ENCODE data around the gene ARID3B.
A peak's percentile ranks its signal among the peaks of the same experiment; 100 is the strongest.

The ARID3B gene

DNA sequence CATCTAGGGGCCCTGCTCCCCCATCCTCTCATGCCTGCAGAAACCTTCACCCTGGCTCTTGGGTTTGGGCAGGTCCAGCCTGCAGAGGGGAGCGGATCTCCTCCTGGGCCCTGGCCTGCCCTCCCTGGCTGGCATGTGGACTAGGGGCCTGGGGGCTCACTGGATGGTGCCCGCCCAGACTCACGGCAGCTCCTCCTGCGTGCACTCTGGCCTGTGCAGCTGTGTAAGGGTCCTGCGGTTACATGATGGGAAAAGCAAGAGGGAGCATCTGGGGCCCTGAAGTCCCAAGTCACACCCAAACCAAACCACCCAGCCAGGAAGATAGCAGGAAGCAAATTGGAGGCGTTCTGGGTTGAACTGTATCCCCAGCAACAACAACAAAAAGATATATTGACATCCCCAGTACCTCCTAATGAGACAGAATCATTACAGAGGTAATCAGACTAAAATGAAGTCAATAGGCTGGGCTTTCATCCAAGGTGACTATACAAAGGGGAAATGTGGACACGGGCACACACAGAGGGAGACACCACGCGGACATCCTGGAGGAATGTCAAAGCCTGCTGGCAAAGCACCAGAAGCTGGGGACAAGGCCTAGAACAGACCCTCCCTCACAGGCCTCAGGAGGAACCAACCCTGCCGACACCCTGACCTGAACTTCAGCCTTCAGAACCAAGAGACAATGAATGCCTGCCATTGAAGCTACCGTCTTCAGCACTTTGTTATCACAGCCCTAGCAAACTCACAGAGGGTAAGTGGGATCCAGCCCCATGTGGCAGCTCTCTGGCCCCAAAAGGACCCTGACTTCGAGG lies 64.2 kb downstream of the ARID3B start:
- no peak for DNase-seq (ENCODE audit: low spot score)

DNA sequence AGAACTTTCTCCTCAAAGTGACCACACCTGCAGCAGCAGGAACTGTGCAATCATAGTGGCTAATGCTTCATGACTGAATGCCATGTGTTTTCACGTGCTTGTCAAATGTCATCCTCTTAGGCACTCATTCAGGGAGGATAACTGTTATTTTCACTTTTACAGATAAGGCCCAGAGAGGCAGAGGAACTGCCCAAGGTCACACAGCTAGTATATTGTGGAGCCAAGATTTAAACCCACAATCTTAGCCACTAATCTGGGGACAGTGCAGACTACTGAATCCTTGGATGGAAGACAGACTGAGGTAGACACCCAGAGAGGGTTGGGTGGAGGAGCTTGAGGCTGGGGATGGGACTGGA lies 64.8 kb downstream of the ARID3B start:
- DNase-seq (ENCODE audit: low spot score): no peak

DNA sequence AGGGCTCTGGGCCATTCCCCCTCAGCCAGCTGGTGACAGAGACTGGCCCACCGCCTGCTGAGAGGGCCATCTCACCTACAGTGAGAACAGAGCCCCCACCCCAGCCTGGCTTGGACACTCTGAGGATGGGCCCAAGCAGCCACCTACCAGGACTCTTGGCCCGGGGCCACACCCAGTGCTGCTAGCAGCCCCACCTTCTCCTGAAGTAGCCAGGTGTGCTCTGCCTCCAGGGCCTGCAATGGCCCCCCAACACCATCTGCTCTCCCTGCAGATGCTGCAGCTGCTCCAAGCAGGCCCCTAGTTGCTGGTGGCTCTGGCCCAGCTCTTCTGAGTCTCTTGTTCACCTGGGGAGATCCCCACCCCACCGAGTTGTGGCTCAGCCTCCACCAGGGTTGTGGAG lies 67.8 kb downstream of the ARID3B start:
- DNase-seq (ENCODE audit: low spot score): no peak

DNA sequence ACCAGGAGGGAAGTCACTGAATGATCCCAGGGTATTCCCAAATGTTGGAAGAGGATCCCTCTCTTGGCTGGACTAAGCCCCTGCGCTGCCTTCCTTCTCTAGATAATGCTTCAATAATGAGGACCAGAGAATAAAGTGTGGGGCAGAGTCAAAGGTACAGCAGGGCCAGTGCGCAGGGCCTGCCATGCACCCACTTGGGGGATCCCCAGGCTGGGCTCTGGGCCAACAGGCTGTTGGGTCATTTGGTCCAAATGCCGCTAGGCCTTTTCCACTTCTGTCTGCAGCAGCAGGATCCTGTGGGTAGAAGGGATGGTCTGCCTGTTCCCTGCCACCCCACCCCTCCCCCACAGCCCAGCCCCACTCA lies 68.9 kb downstream of the ARID3B start:
- DNase-seq (ENCODE audit: low spot score): no peak

DNA sequence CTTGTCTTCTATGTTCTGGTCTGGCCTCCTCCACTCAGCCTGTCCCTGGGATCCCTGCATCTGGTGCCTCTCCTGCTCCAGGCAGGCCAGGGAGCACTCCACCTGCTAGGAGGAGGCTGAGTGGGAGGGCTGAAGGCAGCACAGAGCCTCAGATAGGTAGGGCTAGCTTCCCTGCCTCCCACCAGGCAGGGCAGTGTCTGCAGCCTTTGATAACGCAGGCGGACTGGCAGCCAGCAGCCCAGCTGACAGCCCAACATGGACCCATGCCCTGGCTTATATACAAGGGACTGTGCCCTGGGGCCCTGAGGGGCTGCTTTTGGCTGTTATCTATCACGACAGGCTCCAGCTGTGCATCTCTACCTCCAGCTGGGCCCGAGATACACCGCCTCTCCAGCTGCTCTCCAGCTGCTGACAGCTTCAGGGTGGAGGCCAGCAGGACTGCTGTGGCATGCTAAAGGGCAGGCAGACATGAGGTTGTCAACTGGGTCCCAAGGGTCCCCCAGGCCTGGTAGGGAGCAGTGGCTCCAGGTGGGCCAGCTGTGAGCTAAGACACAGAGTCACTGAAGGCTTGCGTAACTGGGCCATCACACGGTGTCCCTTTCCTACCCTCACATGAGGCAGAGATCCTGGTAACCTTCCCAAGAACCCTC lies 69.4 kb downstream of the ARID3B start:
- no peak for DNase-seq (ENCODE audit: low spot score)

DNA sequence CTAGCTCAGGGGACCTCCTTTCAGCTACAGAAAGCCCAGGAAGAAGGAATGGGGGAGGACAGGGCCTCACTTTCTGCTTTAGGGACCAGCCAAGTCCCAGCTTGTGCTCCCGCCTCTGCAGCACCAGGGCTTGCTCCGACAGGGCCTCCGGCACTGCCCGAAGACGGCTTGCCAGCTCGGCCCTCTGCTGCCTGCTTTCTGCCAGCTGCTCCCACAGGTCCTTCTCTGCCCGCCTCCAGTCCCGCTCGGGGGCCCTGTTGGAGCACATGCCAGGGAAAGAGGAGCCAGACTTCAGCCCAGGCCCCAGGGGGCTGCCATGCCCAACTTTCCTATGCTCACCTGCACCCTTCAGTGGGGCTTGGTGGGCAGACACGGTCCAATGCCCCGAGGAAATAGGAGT lies 70.3 kb downstream of the ARID3B start:
- no peak for DNase-seq (ENCODE audit: low spot score)

DNA sequence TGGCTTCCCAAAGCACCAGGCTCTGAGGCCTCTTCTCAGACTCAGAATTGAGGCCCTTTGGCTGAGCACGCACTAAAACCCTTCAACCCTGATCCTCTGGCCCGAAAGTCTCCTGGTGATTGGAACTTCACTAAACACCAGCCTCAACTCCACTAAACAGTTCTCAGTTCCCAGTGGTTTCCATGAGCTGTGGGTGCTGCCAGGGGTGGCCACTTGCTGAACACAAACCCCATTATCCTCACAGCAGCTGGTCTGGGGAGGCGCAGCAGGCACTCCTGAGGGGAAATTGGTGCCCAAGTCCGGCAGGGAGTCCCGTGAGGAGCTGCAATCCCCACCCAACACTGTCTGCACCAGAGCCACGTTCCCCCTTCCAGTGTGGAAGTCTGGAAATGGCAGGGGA lies 70.8 kb downstream of the ARID3B start:
- DNase-seq (ENCODE audit: low spot score): no peak

DNA sequence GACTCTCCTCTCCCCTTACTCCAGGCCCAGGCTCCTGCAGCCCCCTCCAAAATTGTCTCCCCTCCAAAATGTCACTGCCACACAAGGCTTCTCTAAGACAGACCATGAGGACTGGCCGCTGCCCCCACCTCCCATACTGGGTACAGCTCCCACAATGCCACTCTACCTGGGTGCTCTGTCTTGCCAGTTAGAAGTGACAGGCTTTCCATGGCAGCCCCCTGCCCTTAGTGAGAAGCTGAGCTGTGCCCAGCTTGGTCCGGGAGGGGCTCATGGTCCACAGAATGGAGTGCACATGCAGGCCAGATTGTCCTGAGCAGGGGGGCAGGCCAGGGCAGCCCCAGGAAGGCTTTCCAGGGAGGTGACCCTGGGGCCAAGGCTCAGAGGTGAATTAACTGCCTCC lies 71.7 kb downstream of the ARID3B start:
- DNase-seq (ENCODE audit: low spot score): no peak

DNA sequence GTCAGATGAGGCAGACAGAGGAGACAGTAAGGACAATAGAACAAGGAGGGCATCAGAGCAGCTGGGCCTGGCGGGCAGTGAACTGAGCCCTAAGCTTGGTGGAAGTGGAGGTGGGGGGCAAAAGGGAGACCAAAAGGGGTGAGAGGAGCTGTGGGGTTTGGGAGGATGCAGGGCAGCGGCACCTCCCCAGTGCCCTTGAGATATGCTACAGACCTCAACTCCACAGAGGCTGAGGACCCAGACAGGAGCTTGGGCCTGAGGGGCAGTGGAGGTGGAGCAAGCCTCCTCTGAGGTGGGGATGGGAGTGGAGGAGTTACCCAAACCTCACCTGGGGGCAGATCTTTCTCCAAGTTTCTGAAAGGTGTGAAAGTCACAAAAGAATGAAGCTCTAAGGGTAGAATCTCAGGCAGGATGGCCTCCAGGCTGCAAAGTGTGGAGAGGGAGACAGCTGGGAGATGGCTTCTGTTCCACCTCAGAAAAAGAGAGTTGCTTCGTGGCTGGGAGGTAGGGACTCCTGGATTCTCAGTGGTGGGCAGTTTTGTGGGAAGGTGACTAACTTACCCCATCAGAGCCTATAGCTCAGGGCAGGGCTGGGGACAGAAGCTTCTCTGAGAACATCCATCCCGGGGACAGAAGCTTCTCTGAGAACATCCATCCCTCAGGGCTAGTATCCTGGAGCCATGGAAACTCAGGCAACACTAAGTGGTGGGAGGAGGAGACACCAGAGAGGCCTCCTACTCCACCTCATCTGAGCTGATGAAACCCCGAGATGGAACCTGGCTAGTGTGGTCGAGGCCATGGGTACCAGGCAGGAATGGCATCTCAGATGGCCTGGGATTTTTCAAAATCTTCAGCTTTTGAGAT lies 72.3 kb downstream of the ARID3B start:
- DNase-seq (ENCODE audit: low spot score): no peak

DNA sequence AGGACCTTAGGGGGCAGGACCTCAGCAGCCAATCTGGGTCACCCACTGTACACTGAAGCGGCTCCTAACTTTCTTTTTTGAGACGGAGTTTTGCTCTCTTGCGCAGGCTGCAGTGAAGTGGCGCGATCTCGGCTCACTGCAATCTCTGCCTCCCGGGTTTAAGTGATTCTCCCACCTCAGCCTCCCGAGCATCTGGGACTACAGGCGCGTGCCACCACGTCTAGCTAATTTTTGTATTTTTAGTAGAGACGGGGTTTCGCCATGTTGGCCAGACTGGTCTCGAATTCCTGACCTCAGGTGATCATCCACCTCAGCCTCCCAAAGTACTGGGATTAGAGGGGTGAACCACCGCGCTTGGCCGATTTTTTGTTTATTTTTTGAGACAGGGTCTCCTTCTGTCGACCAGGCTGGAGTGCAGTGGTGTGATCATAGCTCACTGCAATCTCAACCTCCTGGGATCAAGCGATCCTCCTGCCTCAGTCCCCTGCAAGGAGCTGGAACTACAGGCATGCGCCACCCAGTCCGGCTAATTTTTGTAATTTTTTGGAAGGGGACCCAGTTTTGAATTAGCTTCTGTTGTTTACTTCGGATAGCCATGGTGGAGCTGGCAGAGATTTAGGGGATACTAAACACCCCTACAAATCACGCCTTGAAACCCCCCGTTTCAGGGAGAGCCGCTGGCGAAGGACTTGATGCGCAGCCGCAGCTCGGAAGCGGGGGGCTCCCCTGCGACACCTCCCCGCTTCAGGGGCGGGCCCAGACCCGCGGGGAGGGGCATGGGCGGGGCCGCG lies 73.1 kb downstream of the ARID3B start:
- DNase-seq (ENCODE audit: low spot score): no peak

DNA sequence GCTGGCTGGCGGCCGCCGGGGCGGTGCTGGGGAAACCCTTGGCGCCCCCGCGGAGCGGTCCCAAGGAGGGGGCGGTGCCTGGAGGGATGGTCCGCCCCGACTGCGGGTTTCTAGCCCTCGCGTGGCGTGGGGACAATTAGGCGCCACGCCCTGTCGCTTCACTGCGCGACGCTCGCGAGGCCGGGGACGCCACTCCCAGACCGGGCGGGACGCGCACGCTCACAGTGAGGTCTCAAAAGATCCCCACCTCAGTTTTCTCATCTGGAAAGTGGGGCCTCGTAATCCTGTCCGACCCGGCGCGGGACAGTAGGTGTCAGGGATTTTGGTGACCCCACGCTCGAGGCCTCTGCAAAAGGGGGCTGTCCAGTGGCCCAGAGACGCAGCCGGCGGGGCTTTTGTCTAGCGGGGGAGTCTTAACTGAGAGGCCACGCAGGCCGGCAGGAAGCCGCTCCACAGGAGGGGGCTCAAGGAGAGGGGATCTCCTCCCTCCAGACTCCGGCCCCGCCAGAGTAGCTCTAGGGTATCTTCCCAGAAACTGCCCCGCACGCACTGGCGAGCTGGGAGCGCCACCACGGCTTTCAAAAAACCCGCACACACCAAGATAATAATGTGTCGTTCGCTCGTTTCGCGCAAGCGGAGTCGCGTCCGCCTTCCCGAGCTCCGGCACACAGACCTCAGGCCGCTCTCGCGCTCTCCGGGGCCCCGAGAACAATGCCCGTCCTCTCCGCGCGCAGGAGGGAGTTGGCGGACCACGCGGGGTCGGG lies 73.9 kb downstream of the ARID3B start:
- peak; percentile 45 for DNase-seq (ENCODE audit: low spot score)

DNA sequence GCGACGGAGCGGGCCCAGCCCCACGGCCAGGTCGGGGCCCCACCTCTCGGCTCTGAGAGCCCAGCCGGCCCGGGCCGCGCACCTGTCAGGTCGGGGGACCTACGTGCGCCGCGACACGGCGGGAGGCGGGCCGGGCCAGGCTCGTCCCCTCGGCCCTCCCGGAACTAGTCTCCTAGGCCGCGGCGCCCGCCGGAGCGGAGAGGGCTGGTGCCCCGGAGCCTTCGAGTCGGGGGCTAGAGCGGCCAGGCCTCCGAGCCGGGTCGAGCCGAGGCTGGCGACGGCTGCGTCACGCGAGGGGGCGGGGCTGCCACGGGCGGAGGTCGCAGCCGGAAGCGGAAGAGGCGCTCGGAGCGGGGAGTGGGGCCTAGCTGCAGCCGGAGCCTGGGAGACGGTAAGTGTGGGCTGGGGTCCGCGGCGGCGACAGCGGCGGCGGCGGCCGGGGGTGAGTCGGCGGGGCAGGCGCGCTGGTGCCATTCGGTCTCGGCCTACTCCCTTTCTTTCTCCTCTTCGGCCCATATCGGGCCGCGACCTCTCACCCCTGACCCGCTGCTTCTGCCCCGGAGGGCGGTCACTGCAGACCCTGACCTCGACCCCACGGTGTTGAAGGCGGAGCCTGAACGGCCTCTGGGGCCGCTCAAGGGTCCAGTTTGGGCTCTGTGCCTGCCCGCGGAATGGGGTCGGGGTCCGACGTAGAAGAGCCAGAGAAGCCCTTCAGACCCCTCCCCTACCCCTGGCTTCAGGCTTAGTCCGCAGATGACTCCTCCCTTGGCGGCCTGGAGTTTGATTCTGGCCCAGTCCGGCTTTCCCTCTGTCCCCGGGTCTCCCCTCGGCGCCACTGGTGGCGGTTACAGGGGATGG lies 74.7 kb downstream of the ARID3B start, which contains the start of gene CLK3:
Gene CLK3 (plus strand): TSS at position 329 of the 858 bp plus-strand sequence. CDS start 3,361 bp downstream, outside the sequence.
- DNase-seq (ENCODE audit: low spot score): peak; percentile 92

DNA sequence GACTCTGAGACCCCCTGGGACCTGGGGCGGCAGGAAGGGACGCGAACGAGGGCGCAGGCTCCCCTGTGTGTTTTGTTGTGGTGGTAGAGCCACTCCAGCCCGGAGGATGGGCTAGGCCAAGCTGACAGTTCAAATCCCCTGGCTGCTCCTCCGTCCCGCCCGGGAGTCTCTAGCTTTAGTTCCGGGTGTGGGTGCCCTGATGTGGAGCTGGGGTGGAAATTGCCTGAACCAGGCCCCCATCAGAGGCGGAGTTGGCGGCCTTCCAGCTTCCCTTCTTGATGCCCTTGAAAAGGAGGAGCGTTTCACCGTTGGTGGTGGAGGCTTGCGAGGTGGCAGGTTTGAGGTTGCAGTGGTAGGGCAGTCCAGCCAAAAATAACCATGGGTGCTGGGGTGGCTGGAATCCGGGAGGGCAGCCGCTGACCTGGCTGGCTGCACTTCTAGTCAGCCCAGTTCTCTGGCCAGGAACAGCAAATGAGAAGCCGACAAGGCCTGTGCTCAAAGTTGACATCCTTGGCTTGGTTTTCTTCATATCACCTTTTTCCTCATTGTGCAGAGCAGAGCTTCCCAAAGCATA lies 75.4 kb downstream of the ARID3B start:
- DNase-seq (ENCODE audit: low spot score): no peak

DNA sequence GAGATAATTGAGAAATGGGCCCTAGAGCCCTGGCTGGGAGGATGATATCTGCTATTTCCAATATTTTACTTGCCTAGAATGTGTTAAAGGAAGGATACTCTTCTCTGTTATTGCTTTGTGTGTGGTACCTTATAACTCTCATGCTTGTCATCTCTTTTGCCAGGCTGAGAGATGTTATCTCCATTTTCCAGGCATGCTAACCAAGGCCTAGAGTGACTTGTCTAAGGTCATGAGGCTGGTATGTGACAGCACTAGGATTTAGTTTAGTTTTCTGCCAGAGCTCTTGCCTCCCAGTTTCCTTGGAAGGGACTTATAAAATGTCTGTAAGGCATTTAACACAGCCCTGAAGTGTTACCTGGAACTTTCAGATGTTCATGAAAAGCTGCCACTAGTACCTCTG lies 76.0 kb downstream of the ARID3B start:
- no peak for DNase-seq (ENCODE audit: low spot score)

DNA sequence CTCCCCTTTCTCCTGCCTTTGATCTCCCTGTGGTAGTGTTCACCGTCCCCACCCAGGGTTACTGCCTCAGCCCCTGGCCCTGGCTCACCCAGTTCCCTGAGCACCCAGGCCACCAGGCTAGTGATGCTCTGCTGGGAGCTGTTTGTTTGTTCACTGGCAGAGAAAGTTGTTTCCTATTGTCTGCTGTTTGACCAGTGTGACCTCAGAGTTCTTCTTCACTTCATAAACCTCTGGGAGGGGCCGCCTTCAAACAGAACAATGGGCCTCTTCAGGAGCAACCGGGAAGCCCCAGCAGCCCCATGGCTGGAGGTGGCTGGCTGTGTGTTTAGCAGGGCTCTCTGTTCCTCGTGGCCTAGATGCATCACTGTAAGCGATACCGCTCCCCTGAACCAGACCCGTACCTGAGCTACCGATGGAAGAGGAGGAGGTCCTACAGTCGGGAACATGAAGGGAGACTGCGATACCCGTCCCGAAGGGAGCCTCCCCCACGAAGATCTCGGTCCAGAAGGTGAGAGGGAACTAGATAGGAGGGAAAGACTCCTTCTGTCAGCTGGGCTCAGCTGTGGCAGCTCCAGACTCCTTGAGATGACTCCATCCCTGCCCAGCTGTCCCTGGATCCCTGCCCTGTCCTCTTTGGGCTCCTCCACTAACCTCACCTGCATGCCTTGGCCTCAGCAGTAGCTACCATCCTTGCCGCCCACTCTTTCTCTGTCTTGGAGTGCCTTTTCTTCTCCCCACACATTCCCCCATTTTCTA lies 78.0 kb downstream of the ARID3B start:
- no peak for DNase-seq (ENCODE audit: low spot score)

DNA sequence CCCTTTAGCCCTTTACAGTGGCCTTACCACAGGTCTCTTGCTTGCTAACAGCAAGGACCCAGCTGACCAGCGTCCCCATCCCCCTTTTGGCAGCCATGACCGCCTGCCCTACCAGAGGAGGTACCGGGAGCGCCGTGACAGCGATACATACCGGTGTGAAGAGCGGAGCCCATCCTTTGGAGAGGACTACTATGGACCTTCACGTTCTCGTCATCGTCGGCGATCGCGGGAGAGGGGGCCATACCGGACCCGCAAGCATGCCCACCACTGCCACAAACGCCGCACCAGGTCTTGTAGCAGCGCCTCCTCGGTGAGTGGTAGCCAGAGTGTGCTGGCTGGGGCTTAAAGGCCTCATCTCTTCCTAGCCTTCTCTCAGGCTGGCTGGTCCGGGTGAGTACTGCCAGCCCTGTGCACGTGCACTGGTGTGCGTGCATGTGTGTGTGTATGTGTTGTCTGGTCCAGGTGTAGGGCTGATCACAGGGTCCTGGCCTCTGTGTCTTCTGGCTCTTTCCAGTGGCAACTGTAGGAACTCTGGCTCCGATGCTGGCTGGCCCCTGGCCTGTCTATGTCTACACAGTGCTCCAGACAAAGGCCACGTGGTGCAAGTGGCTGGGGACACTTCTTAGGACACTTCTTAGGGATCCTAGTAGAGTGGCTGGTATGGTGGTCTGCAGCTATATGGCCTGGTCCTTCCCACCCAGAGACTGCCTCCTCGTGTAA lies 79.1 kb downstream of the ARID3B start:
- DNase-seq (ENCODE audit: low spot score): no peak

DNA sequence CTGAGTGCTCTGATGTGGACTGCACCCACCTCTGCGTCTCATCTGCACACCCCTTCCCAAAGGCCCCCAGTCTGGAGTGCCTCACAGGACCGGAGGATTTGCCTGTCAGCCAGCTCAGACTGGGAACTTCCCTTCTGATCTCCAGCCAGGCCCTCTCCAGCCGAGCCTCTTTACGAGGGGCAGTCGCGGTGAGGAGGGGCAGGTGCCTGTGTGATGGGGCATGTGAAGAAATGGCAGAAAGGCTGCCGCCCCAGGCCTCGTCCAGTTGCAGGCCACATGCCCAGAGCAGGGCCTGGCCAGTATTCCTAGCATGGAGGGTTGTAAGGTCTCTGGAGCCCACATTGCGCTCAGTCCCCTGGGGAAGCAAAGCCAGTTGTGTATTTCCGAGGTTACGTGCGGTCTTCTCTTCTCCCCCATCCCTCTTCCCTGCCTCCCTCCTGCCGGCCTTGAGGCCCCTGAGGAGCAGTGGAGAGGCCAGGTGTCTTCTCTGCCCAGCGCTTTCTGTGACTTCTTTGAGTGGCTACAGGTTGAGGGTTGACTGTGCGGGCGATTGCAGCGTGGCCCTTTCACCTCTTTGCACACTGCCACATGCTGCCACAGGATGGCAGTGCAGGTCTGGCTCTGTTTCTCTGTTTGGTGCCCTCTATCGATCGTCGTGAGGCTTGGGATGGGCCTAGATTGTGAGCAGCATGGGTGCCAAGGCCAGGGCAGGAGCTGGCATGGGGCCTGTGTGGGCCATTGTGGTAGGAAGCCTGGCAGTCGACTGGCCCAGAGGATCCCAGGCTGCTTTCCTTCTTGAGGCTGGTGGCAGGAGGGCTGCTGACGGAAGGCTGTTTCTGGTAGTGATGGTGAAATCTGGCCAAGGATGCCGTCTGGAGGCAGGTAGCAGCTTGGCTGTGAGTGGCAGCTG lies 79.9 kb downstream of the ARID3B start:
- DNase-seq (ENCODE audit: low spot score): peak; percentile 62

All from SW480 (cell line).